Right renal cortex interstitium (tissue), 3 donors: Measurements from ENCODE around the gene SIX3. TPM values are rescaled to one million over a fixed set of nuclear protein-coding genes. Genes with fewer than 3 reads are reported as not detected.

Source experiments
- DNase-seq, 3 donors: peaks; one replicate each; pipeline ENCODE4 v3.0.0-alpha.2; 2013; ENCODE audit warnings: low read depth in 3 of 3, low spot score in 2 of 3
- polyA plus RNA-seq, 3 donors: library from polyadenylated mRNA; unstranded; fragments of 120-200 nt; gene quantifications; one replicate each; pipeline ENCODE4 v1.2.1, GENCODE V29; 2013; ENCODE audit not compliant: insufficient read length in 3 of 3

Gene SIX3
- polyA plus RNA-seq, 3 donors = not detected

GRCh38 chr2:44954889-44955592 lies 13.5 kb downstream of the SIX3 start:
- DNase-seq = no peak

GRCh38 chr2:44955593-44956392 lies 14.3 kb downstream of the SIX3 start:
- DNase-seq = no peak

- no peak for DNase-seq
These were observed 15.3 kb downstream of the SIX3 start for GRCh38 chr2:44956843-44957242.

GRCh38 chr2:44957656-44958327 lies 16.3 kb downstream of the SIX3 start:
- no peak for DNase-seq

DNA sequence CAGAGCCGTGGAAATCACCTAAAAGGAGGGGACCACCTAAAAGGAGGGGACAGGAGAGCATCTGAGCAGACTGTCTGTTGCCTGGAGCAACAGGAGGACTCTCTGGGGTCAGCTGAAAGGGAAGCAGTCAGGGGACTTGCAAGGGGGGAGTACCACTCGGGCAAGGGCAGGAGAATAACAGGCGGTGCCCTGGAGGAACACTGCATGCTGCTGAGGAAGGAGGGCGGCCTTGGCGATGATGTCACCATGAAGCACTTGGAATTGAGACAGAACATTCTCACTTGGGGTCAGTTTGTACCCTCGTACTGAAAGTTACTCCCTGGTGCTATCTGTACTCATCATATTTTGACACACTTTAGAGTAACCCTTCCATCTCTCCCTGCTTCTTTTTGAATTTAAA lies 18.4 kb downstream of the SIX3 start:
- DNase-seq = no peak

DNA sequence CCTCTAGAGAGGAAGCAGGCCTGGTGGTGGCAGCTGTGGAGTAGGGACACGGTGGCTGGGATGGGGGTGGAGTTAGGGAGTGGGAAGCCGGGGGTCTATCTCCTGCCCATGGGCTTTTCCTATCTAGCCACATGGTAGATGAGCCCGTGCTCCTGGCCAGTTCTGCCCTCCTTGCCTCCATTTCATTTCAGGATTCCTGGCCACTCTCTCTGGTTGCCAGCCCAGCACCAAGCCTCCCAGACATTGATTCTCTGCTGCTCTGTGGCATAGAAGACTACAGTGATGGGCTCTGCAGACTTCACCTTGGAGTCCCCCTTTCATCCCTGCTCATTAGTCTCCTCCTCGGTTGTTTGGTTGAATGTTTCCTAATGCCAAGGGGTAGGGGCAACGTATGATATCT lies 19.4 kb downstream of the SIX3 start:
- no peak for DNase-seq

GRCh38 chr2:44962176-44962695 lies 20.7 kb downstream of the SIX3 start:
- no peak for DNase-seq

GRCh38 chr2:44964752-44965236 lies 23.3 kb downstream of the SIX3 start:
- DNase-seq = no peak

GRCh38 chr2:44965684-44966083 lies 24.2 kb downstream of the SIX3 start:
- DNase-seq = no peak

- no peak for DNase-seq
These were observed 25.6 kb downstream of the SIX3 start for GRCh38 chr2:44967056-44967455.

- DNase-seq = no peak
These were observed 26.4 kb downstream of the SIX3 start for GRCh38 chr2:44967727-44968432.

GRCh38 chr2:44969936-44970335 lies 28.4 kb downstream of the SIX3 start:
- DNase-seq = no peak

GRCh38 chr2:44970846-44971450 lies 29.4 kb downstream of the SIX3 start:
- DNase-seq = no peak

DNA sequence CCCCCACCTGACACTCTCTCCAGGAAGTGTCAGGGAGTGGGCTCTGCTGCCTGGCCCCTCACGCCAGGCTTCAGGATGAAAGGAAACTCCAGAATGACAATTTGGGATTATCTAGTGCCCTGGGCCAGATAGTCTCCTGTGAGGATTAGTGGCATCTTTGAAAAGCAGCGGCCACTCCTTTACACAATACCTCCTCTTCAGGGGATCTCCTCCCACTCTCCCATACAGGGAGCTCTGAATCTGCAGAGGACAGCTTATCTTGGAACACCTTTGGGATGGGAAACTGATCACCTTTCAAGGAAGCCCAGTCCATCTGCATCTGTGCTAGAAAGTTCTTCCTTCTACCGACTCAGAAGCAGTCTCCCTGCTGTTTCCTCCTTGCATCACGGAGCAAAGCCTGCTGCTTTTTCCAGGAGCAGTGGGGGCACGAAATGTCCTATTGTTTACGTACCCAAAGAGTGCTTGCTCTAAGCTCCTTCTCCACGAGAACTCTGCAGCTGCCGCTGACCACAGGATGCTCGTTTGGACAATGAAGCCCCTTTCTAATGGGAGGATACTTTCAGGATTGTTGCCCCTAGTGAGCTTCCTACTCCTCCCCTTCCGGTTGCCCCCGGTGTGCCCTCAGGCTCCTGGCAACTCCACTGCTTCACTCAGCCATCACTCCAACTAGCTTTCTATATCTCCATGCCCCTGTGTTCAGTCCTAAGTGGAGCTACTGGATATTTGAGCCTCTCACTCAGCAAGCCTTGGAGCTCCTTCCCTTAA lies 31.5 kb downstream of the SIX3 start:
- no peak for DNase-seq

DNA sequence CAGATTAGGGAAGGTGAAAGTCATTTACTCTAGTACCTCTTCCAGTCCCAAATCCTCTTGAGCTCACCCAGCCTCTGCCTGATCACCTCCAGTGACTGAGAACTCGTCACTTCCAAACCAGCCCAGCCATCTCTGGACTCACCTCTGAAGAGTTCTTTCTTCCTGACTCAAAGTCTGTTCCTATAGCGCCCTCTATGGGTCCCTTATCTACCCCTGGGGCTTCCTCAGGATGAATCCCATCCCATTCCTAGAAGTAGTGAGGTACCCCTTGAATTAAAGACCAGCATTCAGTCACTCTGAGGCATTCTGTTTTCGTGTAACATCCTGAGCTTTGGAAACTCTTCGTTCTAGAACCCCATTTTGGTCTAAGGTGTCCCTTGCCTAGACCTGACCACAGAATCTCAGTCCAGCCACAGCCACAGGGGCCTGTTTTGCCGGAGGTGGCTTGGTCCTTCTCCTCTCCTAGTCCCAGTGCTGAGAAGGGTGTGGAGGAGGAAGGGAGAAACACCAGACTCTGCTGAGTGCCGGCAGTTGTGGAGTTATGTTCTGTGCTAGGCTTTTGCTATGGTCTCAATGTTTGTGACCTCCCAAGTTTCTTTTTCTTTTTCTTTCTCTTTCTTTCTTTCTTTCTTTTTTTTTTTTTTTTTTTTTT lies 32.7 kb downstream of the SIX3 start:
- no peak for DNase-seq

GRCh38 chr2:44975571-44976450 lies 34.3 kb downstream of the SIX3 start:
- no peak for DNase-seq

DNA sequence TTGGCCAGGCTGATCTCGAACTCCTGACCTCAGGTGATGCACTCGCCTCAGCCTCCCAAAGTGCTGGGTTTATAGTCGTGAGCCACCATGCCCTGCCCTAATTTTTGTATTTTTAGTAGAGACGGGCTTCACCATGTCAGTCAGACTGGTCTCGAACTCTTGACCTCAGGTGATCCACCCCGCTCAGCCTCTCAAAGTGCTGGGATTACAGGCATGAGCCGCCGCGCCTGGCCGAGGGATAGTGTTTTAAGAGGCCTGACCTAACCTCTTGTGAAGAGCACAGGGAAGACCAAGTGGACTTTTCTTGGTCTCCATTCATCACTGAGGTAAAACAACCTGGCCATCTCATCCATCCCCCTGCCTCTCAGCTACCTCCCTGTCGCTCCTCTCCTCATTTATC lies 38.1 kb downstream of the SIX3 start:
- DNase-seq = no peak
